DLD1 (cell line): Measurements from ENCODE around the gene SEMA3D.

Source experiments
- in situ Hi-C: cut with HindIII; loops from 2 replicates; pipeline ENCODE4 v1.10.0; 2017; ENCODE audit warnings: low sequenced_read_pairs

SEMA3D gene

DNA sequence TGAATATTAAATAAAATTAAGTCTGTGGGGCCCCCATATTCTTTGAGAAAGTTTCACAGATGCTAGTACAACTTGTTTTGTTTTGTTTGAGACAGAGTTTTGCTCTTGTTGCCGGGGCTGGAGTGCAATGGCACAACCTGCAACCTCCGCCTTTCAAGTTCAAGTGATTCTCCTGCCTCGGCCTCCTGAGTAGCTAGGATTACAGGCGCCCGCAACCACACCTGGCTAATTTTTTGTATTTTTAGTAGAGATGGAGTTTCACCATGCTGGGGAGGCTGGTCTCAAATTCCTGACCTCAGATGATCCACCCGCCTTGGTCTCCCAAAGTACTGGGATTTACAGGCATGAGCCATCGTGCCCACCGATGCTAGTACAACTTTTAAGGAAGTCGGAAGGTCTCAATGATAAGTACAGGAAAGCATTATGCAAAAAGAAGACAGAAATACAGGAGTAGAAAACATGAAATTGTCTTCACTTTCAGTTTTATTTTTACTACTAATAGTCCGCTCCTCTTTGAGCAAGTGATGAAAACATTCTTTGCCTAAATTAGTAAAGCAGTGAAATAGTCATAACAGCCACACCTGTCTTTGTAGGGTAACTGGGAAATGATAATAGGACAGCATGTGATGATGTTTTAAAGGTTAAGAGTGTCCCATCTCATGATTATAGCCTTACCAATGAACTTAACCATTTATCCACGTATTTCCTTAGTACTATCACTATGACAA, 147.5 kb downstream of the SEMA3D start:
- in situ Hi-C loops, result no loop called here

DNA sequence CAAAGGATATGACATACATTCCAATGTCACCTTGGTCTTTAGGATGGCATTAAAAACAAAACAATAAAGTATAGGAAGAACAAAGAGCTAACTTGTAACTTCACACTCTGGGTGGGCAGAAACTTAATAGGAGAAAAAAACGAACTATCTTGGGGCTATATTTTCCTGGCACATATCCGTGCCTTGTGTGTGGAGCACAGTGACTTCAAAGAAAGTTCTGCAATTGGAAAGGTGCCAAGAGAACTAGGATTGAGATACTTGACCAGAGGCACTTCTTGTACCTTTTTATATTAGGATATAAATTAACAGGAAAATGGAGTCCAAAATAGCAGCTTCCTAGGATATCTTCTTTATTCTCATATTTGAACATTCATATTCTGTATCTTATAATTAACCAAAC, 148.4 kb downstream of the SEMA3D start:
- in situ Hi-C loops, result no loop called here

DNA sequence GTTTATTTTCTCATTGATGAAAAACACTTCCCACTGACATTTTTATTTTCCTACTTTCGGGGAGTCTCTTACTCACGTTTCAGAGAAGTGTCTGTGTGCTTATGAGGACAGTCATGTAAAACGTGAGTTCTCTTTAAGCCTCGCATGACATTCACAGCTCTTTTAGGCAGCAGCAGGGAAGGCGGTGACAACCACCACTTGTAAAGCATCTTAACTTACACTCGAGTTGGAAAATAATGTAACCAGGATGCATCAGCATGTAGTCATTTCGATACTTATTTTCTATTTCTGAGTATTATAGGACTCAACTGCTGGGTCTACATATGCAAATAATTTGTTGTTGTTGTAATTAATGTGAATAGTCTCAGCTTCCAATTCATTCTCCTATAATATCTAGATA, 153.6 kb downstream of the SEMA3D start:
- in situ Hi-C loops, result no loop called here

DNA sequence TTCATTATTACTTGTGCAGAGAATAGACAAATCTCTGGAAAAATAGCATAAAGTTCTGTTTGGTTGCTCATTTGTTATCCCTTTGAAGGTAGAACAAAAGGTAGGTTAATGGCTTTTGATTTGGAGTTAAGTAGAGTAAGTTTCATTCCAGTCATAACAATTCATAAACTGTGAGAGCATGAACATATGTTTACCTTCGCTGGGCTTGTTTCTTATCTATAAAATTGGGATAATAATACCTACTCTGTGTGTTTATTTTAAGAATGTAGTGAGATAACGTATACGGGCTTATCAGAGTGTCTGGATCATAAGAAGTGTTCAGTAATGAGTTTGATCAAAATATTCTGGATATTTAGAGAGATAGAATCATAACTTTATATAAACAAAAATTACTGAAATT, 155.4 kb downstream of the SEMA3D start:
- in situ Hi-C loops, result no loop called here

DNA sequence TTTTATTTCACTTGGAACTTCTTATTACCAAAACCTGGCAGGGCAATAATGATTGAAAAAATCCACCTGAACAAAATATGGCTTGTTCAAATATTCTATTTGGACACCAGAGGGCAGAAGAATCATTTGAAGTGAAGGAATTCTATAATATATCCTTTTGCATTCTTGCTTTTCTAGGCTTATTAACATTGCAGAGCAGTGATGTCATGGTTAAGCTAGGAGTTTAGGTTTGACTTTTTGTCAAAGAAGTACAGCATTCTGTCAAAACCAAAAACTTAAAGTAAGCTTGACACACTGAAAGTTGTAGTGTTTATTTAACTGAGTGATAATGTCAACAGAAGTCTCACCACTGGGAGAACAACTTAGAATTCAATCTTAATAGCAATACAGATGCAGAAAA, 156.0 kb downstream of the SEMA3D start:
- in situ Hi-C loops, result no loop called here

DNA sequence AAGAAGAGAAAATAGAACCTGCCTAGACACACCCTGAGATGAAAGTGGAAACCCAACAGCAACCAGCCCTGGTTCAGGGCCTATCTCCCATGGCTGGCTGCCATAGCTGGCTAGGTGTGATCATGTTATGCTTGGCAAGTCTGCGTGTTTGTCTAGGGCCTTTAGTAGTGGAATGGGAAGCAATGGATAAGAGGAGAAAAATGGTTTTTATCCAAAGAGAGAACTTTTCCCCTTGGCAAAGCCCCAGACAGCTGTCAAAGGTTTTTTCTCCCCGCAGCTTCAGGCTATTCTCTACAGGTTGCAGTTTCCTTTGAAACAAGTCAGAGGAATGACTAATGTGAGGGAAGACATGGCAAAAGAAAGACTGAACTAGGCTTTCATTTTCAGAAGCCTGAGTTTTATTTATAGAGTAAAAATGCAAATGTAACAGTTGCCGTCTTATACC, 161.5 kb downstream of the SEMA3D start:
- in situ Hi-C loops, result no loop called here

DNA sequence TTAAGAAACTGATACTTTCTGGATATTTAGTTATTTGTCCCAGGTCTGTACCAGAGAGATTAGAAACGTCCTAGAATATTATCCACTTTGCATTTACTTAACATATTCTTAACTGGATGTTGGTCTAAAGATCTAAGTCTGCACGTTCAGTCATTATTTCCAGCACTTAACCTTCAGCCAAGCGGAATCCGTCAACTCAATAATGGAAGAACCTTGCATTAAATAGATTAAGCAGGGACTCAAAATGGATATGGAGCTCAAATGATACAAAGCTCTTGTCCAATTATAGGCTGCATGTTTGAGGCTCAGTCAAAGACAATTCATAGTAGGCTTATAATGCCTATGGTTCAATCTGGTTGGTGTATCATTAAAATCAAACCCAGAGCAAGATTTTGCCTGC, 162.9 kb downstream of the SEMA3D start:
- in situ Hi-C loops, result loop anchor here (25.0 kb wide), 1 partner anchor 1087 kb away; no protein-coding TSS in a partner anchor

DNA sequence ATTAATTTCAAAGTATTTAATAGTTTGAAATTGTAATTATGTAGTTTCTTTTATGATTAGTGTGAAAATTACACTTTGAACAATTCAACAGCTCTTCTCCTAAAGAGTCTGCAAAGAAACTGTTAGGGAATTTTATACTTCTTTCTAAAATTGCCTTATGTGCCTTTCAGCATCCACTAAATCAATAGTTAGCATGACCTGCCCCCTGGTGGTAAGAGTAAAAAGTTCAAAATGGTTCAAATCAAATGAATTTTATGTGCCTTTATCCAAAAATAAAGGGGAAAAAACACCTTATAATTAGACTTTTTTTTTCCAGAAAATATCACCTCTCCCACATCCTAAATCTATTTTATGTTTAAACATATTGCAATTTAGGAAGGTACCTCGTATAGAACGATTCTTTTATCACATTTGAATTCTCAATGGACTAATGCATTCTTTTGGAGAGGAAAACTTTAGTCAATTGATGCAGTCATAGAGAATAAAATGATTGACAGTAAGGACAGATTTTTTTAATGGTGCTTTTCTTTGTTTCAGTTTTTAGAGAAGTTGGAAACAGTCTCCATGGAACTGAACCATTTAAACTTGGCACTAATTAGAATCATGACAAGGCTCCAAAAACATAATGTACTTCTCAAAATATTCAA, 163.7 kb downstream of the SEMA3D start:
- in situ Hi-C loops, result loop anchor here (25.0 kb wide), 1 partner anchor 1086 kb away; no protein-coding TSS in a partner anchor

DNA sequence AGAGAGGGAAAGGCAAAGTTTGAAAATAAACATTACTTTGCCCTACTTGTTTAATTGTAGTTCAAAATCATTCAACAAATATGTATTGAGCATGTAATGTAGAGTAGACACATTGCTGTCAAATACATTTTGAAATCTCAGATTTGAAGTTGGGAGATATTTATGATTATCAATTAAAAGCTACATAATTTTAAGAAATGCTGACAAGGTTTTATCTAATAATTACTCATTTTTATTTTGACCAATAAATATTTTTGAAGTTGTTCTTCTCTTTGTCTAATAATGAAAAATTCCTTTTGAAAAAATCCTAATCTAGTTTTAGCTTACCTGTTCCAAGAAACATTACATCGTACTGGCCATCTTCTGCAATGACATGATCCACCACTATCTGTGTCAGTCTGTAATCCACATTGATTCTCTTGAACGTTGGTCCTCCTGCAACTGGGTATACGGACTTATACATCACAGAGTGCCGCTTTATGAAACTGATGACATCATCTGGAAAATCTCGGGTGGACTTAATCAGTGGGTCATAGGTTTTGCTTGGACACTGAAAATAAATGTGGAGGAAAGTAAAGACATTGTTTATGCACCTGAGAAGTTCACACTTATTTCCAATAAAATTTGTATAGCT, 164.7 kb downstream of the SEMA3D start:
- in situ Hi-C loops, result loop anchor here (25.0 kb wide), 1 partner anchor 1085 kb away; no protein-coding TSS in a partner anchor

DNA sequence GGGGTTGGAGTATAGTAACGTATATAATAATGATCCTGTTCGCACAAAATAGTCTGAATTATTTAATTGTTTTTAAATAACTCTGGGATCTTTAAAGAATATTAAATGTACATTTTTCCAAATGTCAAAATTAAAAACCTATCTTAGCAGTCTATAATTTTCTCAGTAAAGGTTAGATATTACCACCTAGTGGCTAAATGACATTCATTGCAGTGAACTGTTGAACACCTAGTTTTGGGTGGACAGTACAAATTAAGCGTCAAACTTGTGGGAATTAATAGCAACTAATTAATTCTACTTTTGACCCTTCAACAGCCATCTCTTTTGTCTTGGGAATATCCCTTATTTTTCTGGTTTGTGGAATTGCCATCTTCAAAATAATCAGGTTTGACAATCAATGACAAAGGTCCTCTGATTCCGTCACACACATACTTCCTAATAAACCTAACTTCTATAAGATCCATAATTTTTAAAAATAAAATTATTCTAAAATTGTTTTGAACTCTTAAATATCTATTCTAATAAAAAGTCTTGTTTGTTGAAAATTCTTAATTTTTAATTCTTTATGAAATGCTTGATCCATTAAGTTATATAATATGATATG, 165.7 kb downstream of the SEMA3D start:
- in situ Hi-C loops, result loop anchor here (25.0 kb wide), 1 partner anchor 1084 kb away; no protein-coding TSS in a partner anchor

DNA sequence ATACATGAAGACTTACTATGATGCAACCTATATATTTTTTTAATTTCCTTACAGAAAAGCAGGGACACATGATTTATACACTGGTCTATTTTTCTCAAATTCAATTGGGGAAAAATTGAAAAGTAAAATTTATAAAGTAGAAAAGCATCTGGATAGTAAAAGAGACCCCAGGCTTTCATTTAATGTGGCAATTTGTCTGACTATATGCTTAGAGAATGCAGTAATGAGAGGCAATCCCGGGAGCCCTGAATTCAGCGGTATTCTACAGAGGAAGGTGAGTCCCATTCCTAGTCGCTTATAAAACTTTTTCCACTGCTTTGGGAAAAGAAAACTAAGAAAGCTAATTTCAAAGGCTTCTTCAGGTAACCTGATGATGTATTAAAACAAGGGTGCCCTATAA, 167.1 kb downstream of the SEMA3D start:
- in situ Hi-C loops, result loop anchor here (25.0 kb wide), 1 partner anchor 1082 kb away; no protein-coding TSS in a partner anchor

DNA sequence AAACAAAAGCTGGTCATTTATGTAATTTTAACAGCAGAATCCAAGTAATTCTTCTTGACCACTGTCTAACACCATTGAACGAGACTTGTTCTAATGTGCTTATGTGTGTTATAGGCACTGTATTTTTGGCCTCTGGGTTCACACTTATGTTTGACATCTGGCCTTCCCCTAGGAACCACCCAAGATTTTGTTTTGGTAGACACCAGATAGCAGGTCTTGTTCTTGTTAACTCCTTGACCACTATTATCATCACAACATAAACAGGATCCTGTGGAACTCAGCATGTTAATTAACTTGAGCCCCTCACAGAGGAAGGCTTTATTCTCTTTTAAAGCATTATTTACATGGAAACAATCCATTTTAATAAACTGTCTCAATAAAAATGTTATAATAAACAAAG, 167.7 kb downstream of the SEMA3D start:
- in situ Hi-C loops, result loop anchor here (25.0 kb wide), 1 partner anchor 1082 kb away; no protein-coding TSS in a partner anchor

DNA sequence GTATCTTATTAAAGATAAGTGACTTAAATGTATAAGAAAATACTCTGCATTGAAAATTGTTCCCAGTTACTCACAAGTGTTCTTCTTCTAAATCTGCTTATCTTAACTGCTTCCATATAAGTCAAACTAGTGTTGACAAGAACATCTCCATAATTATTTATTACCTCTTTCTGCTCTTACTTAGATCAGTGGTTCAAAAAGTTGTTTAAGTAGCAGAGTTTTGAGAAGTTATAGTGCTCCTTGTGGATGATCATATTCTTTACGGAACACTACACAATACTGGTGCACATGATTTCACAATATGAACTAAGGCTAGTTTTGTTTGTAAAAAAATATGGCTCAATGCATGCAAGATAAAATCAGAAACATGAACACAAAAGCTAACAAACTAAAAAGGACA, 168.4 kb downstream of the SEMA3D start:
- in situ Hi-C loops, result loop anchor here (25.0 kb wide), 1 partner anchor 1081 kb away; no protein-coding TSS in a partner anchor

DNA sequence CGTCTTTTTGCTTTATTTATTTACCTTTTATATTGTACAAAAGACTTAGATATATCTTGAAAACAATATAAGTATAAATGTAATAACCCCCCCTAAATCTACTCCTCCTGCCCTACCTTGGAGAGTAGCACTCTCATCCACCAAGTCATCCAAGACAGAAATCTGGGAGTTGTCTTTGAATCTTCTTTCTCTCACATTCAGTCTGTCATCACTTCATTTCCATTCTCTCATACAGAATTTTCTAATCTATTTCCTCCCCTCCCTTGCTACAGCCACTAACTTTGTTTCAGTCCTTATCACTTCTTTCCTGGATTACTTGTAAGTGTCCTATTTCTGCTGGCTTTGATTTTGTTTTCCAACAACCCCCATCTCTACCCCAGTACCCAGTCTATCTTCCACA, 170.6 kb downstream of the SEMA3D start:
- in situ Hi-C loops, result loop anchor here (25.0 kb wide), 1 partner anchor 1079 kb away; no protein-coding TSS in a partner anchor

DNA sequence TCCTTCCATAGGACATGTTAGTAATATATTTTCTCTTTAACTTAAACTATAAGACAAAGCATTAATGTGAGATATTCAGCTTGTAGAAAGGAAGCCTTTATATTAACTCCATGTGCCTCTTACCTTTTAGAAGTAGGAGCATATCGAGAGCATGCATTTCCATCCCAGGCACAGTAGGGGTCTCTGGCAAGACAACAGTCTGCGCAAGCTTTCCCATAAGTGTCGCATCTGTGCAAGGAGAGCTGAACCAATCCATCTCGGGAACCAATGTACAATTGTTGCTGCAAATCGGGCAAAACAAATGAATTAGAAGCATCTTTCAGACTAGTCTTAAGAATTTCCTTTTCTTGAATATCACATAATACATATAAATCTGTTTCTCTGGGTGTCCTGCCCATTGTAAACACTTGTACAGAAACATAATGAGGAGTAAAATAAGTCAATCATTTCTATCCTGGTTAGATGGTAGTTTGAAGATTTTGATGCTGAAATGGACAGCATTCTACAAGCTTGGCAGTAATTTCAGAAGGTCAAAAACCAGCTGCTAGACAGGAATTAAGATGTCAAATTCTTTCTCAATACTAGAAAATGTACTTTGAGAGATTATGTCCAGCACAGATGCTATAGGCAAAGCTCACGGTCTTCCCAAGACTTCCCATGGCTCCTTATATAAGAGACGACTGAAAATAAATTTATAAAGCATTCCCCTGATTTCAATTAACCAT, 171.8 kb downstream of the SEMA3D start:
- in situ Hi-C loops, result loop anchor here (25.0 kb wide), 1 partner anchor 1078 kb away; no protein-coding TSS in a partner anchor

DNA sequence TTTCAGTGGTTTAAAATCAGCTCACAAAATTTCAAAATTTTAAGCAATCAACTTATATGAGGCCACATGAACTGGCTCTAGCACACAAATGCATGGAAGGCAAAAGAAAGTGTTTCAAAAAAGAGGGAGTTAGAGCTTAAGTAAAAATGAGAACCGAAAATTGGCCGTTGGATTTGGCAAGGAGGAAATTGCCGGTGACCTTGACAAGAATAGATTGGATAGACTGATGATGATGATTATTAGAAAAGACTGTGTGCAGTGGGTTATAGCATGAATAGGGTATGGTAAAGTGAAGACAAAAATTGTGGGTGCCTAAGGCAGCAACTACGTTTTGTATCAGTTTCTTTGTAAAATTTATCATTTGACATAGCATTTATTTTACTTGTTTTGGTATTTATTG, 175.7 kb downstream of the SEMA3D start:
- in situ Hi-C loops, result loop anchor here (25.0 kb wide), 1 partner anchor 1074 kb away; no protein-coding TSS in a partner anchor

DNA sequence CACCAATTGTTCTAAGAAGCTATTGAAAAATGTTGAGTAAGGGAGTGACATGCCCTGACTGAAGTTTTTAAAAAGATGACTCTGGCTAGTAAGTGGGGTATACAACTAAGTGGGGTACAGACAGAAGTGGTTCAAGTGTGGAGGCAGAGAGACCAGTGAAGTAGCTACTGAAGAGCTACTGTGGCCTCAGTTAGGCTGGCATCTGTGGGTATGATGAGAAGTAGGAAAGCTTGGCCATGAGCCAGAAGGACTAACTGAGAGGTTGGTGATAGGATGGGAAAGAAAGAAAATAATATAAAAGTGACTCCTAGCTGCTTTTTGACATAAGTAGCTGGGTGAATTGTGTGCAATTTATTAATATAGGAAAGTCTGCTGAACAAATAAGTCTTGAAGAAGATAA, 176.6 kb downstream of the SEMA3D start:
- in situ Hi-C loops, result loop anchor here (25.0 kb wide), 1 partner anchor 1073 kb away; no protein-coding TSS in a partner anchor

DNA sequence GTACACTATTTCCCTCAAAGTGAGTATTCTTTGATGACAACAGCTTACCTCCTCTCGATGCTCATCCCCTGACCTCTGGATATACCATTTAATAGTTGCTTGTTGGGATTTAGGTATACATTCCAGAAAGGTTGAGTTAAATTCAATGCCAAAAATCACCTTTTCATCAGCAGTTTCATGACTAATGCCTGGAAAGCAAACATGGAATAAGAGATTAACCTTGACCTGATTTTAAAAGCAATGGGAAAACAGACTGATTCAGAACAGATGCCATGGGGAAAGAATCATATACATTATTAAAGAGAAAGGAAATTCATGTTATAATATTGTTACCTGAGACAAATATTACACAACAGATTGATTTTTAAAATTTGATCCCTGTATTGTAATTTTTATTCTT, 180.1 kb downstream of the SEMA3D start:
- in situ Hi-C loops, result loop anchor here (25.0 kb wide), 1 partner anchor 1069 kb away; no protein-coding TSS in a partner anchor

DNA sequence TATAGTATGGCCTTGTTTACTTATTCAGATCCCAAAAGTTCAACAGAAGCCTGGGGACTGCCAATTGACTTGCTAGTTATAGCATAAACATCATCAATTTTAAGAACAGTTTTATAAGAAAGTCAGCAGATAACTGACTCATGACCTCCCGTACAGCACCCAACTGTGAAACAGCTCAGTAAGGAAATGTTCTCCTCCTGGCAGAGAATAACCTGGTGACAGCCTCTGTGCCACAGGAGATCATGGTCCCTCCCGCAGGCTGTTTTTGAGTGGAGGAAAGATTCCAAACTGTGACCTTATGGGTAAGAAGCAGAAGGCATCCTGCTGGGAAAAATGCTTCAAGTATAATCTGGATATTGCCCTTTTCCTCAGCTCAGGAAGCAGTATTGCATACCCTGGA, 182.5 kb downstream of the SEMA3D start:
- in situ Hi-C loops, result loop anchor here (25.0 kb wide), 1 partner anchor 1067 kb away; no protein-coding TSS in a partner anchor
